Stimulated activated CD8-positive, alpha-beta memory T cell treated with anti-CD3 and anti-CD28 coated beads, Interleukin-7, amount 100 ng/mL, for 48 hours (primary cell): ENCODE results near the gene ANKRD13D.

Source experiments
- DNase-seq, 2 donors: peaks; one replicate each; pipeline ENCODE4 v3.0.0-alpha.2; 2020; ENCODE audit warnings: low read depth in 1 of 2; ENCODE audit errors: extremely low read depth in 1 of 2

The ANKRD13D gene

GRCh38 chr11:67285541-67286498, 3.3 kb upstream of the ANKRD13D start:
- DNase-seq, result no peak

- DNase-seq, result no peak
Observed at GRCh38 chr11:67286621-67287333, 2.3 kb upstream of the ANKRD13D start.

GRCh38 chr11:67287355-67288197, 1.5 kb upstream of the ANKRD13D start:
- DNase-seq, result no peak

- no peak for DNase-seq
Observed at GRCh38 chr11:67288198-67288451, 978 bp upstream of the ANKRD13D start.

- peak; percentile 81 to 90 for DNase-seq
Observed at GRCh38 chr11:67288452-67289225, 464 bp upstream of the ANKRD13D start.

- no peak for DNase-seq
Observed at GRCh38 chr11:67289651-67290479, 762 bp downstream of the ANKRD13D start.

GRCh38 chr11:67290801-67291200, 1.7 kb downstream of the ANKRD13D start:
- DNase-seq, result no peak

GRCh38 chr11:67291481-67292381, 2.6 kb downstream of the ANKRD13D start:
- no peak for DNase-seq

- DNase-seq, result no peak
Observed at GRCh38 chr11:67292671-67293070, 3.6 kb downstream of the ANKRD13D start.

GRCh38 chr11:67293090-67293489, 4.0 kb downstream of the ANKRD13D start:
- DNase-seq, result no peak

- DNase-seq, result no peak
Observed at GRCh38 chr11:67295846-67296245, 6.7 kb downstream of the ANKRD13D start.

GRCh38 chr11:67298786-67299185, 9.7 kb downstream of the ANKRD13D start:
- DNase-seq, result no peak

GRCh38 chr11:67299471-67300191, 10.5 kb downstream of the ANKRD13D start:
- DNase-seq, result no peak

GRCh38 chr11:67300256-67300755, 11.2 kb downstream of the ANKRD13D start:
- no peak for DNase-seq

- DNase-seq, result no peak
Observed at GRCh38 chr11:67300756-67301312, 11.7 kb downstream of the ANKRD13D start.

- no peak for DNase-seq
Observed at GRCh38 chr11:67301313-67301921, 12.3 kb downstream of the ANKRD13D start.

- no peak for DNase-seq
Observed at GRCh38 chr11:67301951-67302516, 12.9 kb downstream of the ANKRD13D start.
